ENCODE data around the gene ITPR2.
"Not testable (repeated sequence)": the region's sequence is repeated elsewhere in the genome, so short reads cannot be mapped to it uniquely, and the experiment has no call there.

Gene ITPR2

GRCh38 chr12:26730481-26731350 lies 102.3 kb downstream of the ITPR2 start:
- no peak for DNase-seq (ENCODE audit: low read depth)

GRCh38 chr12:26729137-26729671 lies 103.8 kb downstream of the ITPR2 start:
- not testable (repeated sequence) for DNase-seq (ENCODE audit: low read depth)

- no peak for DNase-seq (ENCODE audit: low read depth)
These were observed 104.6 kb downstream of the ITPR2 start for GRCh38 chr12:26728205-26729050.

- no peak for DNase-seq (ENCODE audit: low read depth)
These were observed 105.4 kb downstream of the ITPR2 start for GRCh38 chr12:26727482-26728204.

- DNase-seq (ENCODE audit: low read depth), result no peak
These were observed 106.0 kb downstream of the ITPR2 start for GRCh38 chr12:26726956-26727355.

- DNase-seq (ENCODE audit: low read depth), result no peak
These were observed 107.6 kb downstream of the ITPR2 start for GRCh38 chr12:26725276-26725916.

GRCh38 chr12:26724309-26724702 lies 108.7 kb downstream of the ITPR2 start:
- DNase-seq (ENCODE audit: low read depth), result no peak

- no peak for DNase-seq (ENCODE audit: low read depth)
These were observed 109.3 kb downstream of the ITPR2 start for GRCh38 chr12:26723379-26724308.

GRCh38 chr12:26721800-26722199 lies 111.2 kb downstream of the ITPR2 start:
- no peak for DNase-seq (ENCODE audit: low read depth)

GRCh38 chr12:26719852-26720251 lies 113.1 kb downstream of the ITPR2 start:
- no peak for DNase-seq (ENCODE audit: low read depth)

GRCh38 chr12:26717757-26718156 lies 115.2 kb downstream of the ITPR2 start:
- no peak for DNase-seq (ENCODE audit: low read depth)

- no peak for DNase-seq (ENCODE audit: low read depth)
These were observed 117.8 kb downstream of the ITPR2 start for GRCh38 chr12:26715232-26715631.

- no peak for DNase-seq (ENCODE audit: low read depth)
These were observed 119.1 kb downstream of the ITPR2 start for GRCh38 chr12:26713885-26714383.

- DNase-seq (ENCODE audit: low read depth), result no peak
These were observed 120.1 kb downstream of the ITPR2 start for GRCh38 chr12:26712892-26713291.

GRCh38 chr12:26711569-26711968 lies 121.4 kb downstream of the ITPR2 start:
- DNase-seq (ENCODE audit: low read depth), result no peak

GRCh38 chr12:26711072-26711471 lies 121.9 kb downstream of the ITPR2 start:
- DNase-seq (ENCODE audit: low read depth), result no peak

GRCh38 chr12:26705851-26706250 lies 127.1 kb downstream of the ITPR2 start:
- DNase-seq (ENCODE audit: low read depth), result no peak

- no peak for DNase-seq (ENCODE audit: low read depth)
These were observed 128.1 kb downstream of the ITPR2 start for GRCh38 chr12:26704684-26705460.

GRCh38 chr12:26704214-26704613 lies 128.8 kb downstream of the ITPR2 start:
- DNase-seq (ENCODE audit: low read depth), result no peak

Data from CMK (cell line).